Trophoblast cell (in vitro differentiated cells and primary cell): ENCODE measurements around the gene YBEY.

Source experiments
- DNase-seq, 2 donors: peaks; one replicate each; pipeline ENCODE4 v3.0.0-alpha.2; 2016
- H2AFZ ChIP-seq: 2 replicates; pipeline ENCODE4 v1.6.1; 2013; ENCODE audit warnings: low read length, moderate library complexity, mild to moderate bottlenecking; ENCODE audit not compliant: insufficient read depth, poor library complexity
- H2AK5ac ChIP-seq: 2 replicates; pipeline ENCODE4 v1.6.1; 2013; ENCODE audit warnings: mild to moderate bottlenecking, low read length
- H2BK120ac ChIP-seq: 2 replicates; pipeline ENCODE4 v1.6.1; 2013; ENCODE audit warnings: low read length, mild to moderate bottlenecking, moderate library complexity; ENCODE audit not compliant: insufficient read depth, poor library complexity
- H2BK12ac ChIP-seq: 2 replicates; pipeline ENCODE4 v1.6.1; 2013; ENCODE audit warnings: mild to moderate bottlenecking, low read length, moderate library complexity
- H2BK5ac ChIP-seq: 2 replicates; pipeline ENCODE4 v1.6.1; 2013; ENCODE audit warnings: low read length, low read depth, moderate library complexity, mild to moderate bottlenecking; ENCODE audit not compliant: poor library complexity
- H3K14ac ChIP-seq: 2 replicates; pipeline ENCODE4 v1.6.1; 2013; ENCODE audit warnings: mild to moderate bottlenecking, low read length
- H3K18ac ChIP-seq: 2 replicates; pipeline ENCODE4 v1.6.1; 2013; ENCODE audit warnings: mild to moderate bottlenecking, low read length
- H3K23ac ChIP-seq: 2 replicates; pipeline ENCODE4 v1.6.1; 2013; ENCODE audit warnings: low read length
- H3K27ac ChIP-seq: 2 replicates; pipeline ENCODE4 v1.5.1; 2013; ENCODE audit warnings: low read depth, mild to moderate bottlenecking, inconsistent platforms, low read length, moderate library complexity
- H3K27me3 ChIP-seq: 2 replicates; pipeline ENCODE4 v1.6.1; 2013; ENCODE audit warnings: inconsistent platforms, mild to moderate bottlenecking, low read length, moderate library complexity; ENCODE audit not compliant: insufficient read depth
- H3K36me3 ChIP-seq, 2 experiments: 1 replicate in 1 of 2; 2 replicates in 1 of 2; pipeline ENCODE4 v1.6.1; 2013; ENCODE audit warnings: low read length in 2 of 2, mild to moderate bottlenecking in 2 of 2, moderate library complexity in 1 of 2; ENCODE audit not compliant: insufficient read depth in 2 of 2, control insufficient read depth in 1 of 2
- H3K4ac ChIP-seq: 2 replicates; pipeline ENCODE4 v1.6.1; 2013; ENCODE audit warnings: low read depth, mild to moderate bottlenecking, low read length, moderate library complexity
- H3K4me1 ChIP-seq, 2 experiments: 1 replicate in 1 of 2; 2 replicates in 1 of 2; pipeline ENCODE4 v1.6.1; 2013; ENCODE audit warnings: low read length in 2 of 2, mild to moderate bottlenecking in 2 of 2, moderate library complexity in 1 of 2; ENCODE audit not compliant: insufficient read depth in 2 of 2, control insufficient read depth in 1 of 2
- H3K4me2 ChIP-seq: 2 replicates; pipeline ENCODE4 v1.6.1; 2013; ENCODE audit warnings: inconsistent platforms, mild to moderate bottlenecking, low read length, moderate library complexity
- H3K4me3 ChIP-seq: 2 replicates; pipeline ENCODE4 v1.5.1; 2013; ENCODE audit warnings: mild to moderate bottlenecking, low read depth, low read length, inconsistent platforms
- H3K79me1 ChIP-seq: one replicate; pipeline ENCODE4 v1.6.1; 2013; ENCODE audit warnings: low read length
- H3K79me2 ChIP-seq: 2 replicates; pipeline ENCODE4 v1.6.1; 2013; ENCODE audit warnings: low read length, mild to moderate bottlenecking; ENCODE audit not compliant: control insufficient read depth, insufficient read depth, poor library complexity
- H3K9ac ChIP-seq: 2 replicates; pipeline ENCODE4 v1.6.1; 2013; ENCODE audit warnings: mild to moderate bottlenecking, low read length
- H3K9me3 ChIP-seq: 2 replicates; pipeline ENCODE4 v1.6.1; 2013; ENCODE audit warnings: low read depth, mild to moderate bottlenecking, control low read depth, inconsistent platforms, low read length; ENCODE audit not compliant: insufficient read depth
- H4K12ac ChIP-seq: 2 replicates; pipeline ENCODE4 v1.6.1; 2013; ENCODE audit warnings: low read depth, mild to moderate bottlenecking, low read length, moderate library complexity
- H4K8ac ChIP-seq: 2 replicates; pipeline ENCODE4 v1.6.1; 2013; ENCODE audit warnings: low read depth, mild to moderate bottlenecking, low read length, moderate library complexity
- H4K91ac ChIP-seq: one replicate; pipeline ENCODE4 v1.6.1; 2013; ENCODE audit warnings: low read depth, mild to moderate bottlenecking, low read length, moderate library complexity
- WGBS: extraction: QIAGEN DNeasy Blood & Tissue Kit; methylation state at CpG from one replicate; pipeline ENCODE4 v1.1.7; 2013; ENCODE audit warnings: missing lambda C conversion rate; ENCODE audit not compliant: insufficient read length, insufficient coverage; ENCODE audit errors: extremely low coverage; 5-methylcytosine and 5-hydroxymethylcytosine counted together

Gene YBEY

GRCh38 chr21:46246345-46246744 lies 39.8 kb upstream of the YBEY start:
- Histone ChIP-seq H3K18ac (no peak overlapping the region), H2AFZ (no peak overlapping the region), H3K27ac (no peak overlapping the region), H4K12ac (no peak overlapping the region), H3K4me3 (no peak overlapping the region), H4K91ac (no peak overlapping the region), H3K36me3 (peaks cover 49 to 66% of the 10 kb centered on the region in 2 experiments), H3K23ac (no peak overlapping the region), H3K14ac (no peak overlapping the region), H3K9me3 (peaks cover 3% of the 10 kb centered on the region), H2AK5ac (no peak overlapping the region), H3K79me2 (no peaks in the 10 kb centered on the region), H3K4me1 (no peaks in the 10 kb centered on the region), H3K4me2 (no peak overlapping the region), H2BK120ac (no peak overlapping the region), H3K79me1 (no peaks in the 10 kb centered on the region), H2BK12ac (no peak overlapping the region), H4K8ac (no peak overlapping the region), H2BK5ac (no peak overlapping the region), H3K9ac (no peak overlapping the region), H3K27me3 (no peaks in the 10 kb centered on the region), H3K4ac (no peak overlapping the region)
- WGBS = no CpG with 5 or more reads among the region's 6 CpGs
- no peak for DNase-seq

- H2BK5ac ChIP-seq = no peak overlapping the region
- H3K4ac ChIP-seq = no peak overlapping the region
- no peak overlapping the region for H3K14ac ChIP-seq
- no peak overlapping the region for H3K4me3 ChIP-seq
- H4K91ac ChIP-seq = no peak overlapping the region
- H4K12ac ChIP-seq = no peak overlapping the region
- no peak overlapping the region for H3K27ac ChIP-seq
- H3K4me2 ChIP-seq = no peak overlapping the region
- no peak overlapping the region for H3K9ac ChIP-seq
- H3K79me2 ChIP-seq = no peaks in the 10 kb centered on the region
- no peaks in the 10 kb centered on the region for H3K27me3 ChIP-seq
- peaks cover 3% of the 10 kb centered on the region for H3K9me3 ChIP-seq
- no peak overlapping the region for H2AK5ac ChIP-seq
- H3K23ac ChIP-seq = no peak overlapping the region
- no CpG with 5 or more reads among the region's 3 CpGs for WGBS
- H3K79me1 ChIP-seq = no peaks in the 10 kb centered on the region
- no peak for DNase-seq
- no peak overlapping the region for H4K8ac ChIP-seq
- H2BK12ac ChIP-seq = no peak overlapping the region
- no peak overlapping the region for H3K18ac ChIP-seq
- H3K4me1 ChIP-seq = no peaks in the 10 kb centered on the region
- H3K36me3 ChIP-seq = peaks cover 59 to 74% of the 10 kb centered on the region in 2 experiments
- no peak overlapping the region for H2AFZ ChIP-seq
- no peak overlapping the region for H2BK120ac ChIP-seq
These were observed 38.3 kb upstream of the YBEY start for GRCh38 chr21:46247699-46248421.

- Histone ChIP-seq H3K27ac (no peak overlapping the region), H3K36me3 (peaks cover 55 to 71% of the 10 kb centered on the region in 2 experiments), H4K91ac (no peak overlapping the region), H2AK5ac (no peak overlapping the region), H4K12ac (no peak overlapping the region), H3K27me3 (no peaks in the 10 kb centered on the region), H3K14ac (no peak overlapping the region), H4K8ac (no peak overlapping the region), H2BK12ac (no peak overlapping the region), H3K79me2 (no peaks in the 10 kb centered on the region), H3K9me3 (peaks cover 3% of the 10 kb centered on the region), H3K79me1 (no peaks in the 10 kb centered on the region), H3K23ac (no peak overlapping the region), H2BK120ac (no peak overlapping the region), H2BK5ac (no peak overlapping the region), H3K4me1 (no peaks in the 10 kb centered on the region), H3K4me3 (no peak overlapping the region), H3K18ac (no peak overlapping the region), H2AFZ (no peak overlapping the region), H3K4me2 (no peak overlapping the region), H3K9ac (no peak overlapping the region), H3K4ac (no peak overlapping the region)
- no peak for DNase-seq
- WGBS = no CpG with 5 or more reads among the region's 1 CpG
These were observed 37.7 kb upstream of the YBEY start for GRCh38 chr21:46248422-46248782.

GRCh38 chr21:46248827-46249226 lies 37.3 kb upstream of the YBEY start:
- H3K23ac ChIP-seq = no peak overlapping the region
- H3K9me3 ChIP-seq = peaks cover 3% of the 10 kb centered on the region
- no peak overlapping the region for H2BK5ac ChIP-seq
- H3K4ac ChIP-seq = no peak overlapping the region
- H3K9ac ChIP-seq = no peak overlapping the region
- no peaks in the 10 kb centered on the region for H3K27me3 ChIP-seq
- H4K91ac ChIP-seq = no peak overlapping the region
- H4K8ac ChIP-seq = no peak overlapping the region
- no peaks in the 10 kb centered on the region for H3K79me2 ChIP-seq
- H2AK5ac ChIP-seq = no peak overlapping the region
- no peak overlapping the region for H3K14ac ChIP-seq
- H3K4me3 ChIP-seq = no peak overlapping the region
- H3K36me3 ChIP-seq = peaks cover 54 to 71% of the 10 kb centered on the region in 2 experiments
- no peak overlapping the region for H3K18ac ChIP-seq
- no peak overlapping the region for H4K12ac ChIP-seq
- no peak overlapping the region for H3K4me2 ChIP-seq
- H3K27ac ChIP-seq = no peak overlapping the region
- no CpG with 5 or more reads among the region's 2 CpGs for WGBS
- H3K79me1 ChIP-seq = no peaks in the 10 kb centered on the region
- no peak overlapping the region for H2BK12ac ChIP-seq
- H3K4me1 ChIP-seq = no peaks in the 10 kb centered on the region
- no peak overlapping the region for H2AFZ ChIP-seq
- no peak for DNase-seq
- no peak overlapping the region for H2BK120ac ChIP-seq
